GM12801 (cell line): ENCODE data around the gene C16orf95.

ENCODE experiments used
- CTCF ChIP-seq: IDR thresholded peaks from one replicate; pipeline ENCODE4 v1.5.1; 2011; ENCODE audit warnings: control low read depth; ENCODE audit not compliant: insufficient read length; ENCODE audit errors: extremely low read depth

Gene C16orf95

GRCh38 chr16:87338155-87338765 is 21.1 kb upstream of the C16orf95 start:
- no peak for TF ChIP-seq CTCF

GRCh38 chr16:87337262-87337771 is 20.1 kb upstream of the C16orf95 start:
- no peak for TF ChIP-seq CTCF

- no peak for TF ChIP-seq CTCF
Measured at GRCh38 chr16:87336434-87337240, 19.4 kb upstream of the C16orf95 start.

- TF ChIP-seq CTCF, result no peak
Measured at GRCh38 chr16:87335625-87336433, 18.6 kb upstream of the C16orf95 start.

- no peak for TF ChIP-seq CTCF
Measured at GRCh38 chr16:87334651-87335624, 17.7 kb upstream of the C16orf95 start.

GRCh38 chr16:87333581-87334331 is 16.6 kb upstream of the C16orf95 start:
- TF ChIP-seq CTCF, result no peak
